H1 (cell line): ENCODE results near the gene COL4A4. TPM values are rescaled to one million over a fixed set of nuclear protein-coding genes. Genes with fewer than 3 reads are reported as not detected.

Experiments
- CTCF ChIA-PET: fragments of 300-600 bp; sonication (Branson Sonifier 250); formaldehyde crosslinking; loops from one replicate; lab custom pipeline; 2021; ENCODE audit not compliant: partially characterized antibody; lab: Charles Lee
- POLR2A ChIA-PET: fragments of 300-600 bp; sonication (Branson Sonifier 250); formaldehyde crosslinking; loops from one replicate; lab custom pipeline; 2021; ENCODE audit warnings: inconsistent platforms; ENCODE audit not compliant: partially characterized antibody; lab: Charles Lee
- DNase-seq, 2 experiments: peaks; one replicate each; pipeline versions ENCODE4 v3.0.0 to v3.0.0-alpha.2; 2010 to 2022; ENCODE audit warnings: low spot score in 2 of 2, low read depth in 1 of 2, mixed read lengths in 1 of 2
- FAIRE-seq: peaks from 2 replicates; lab custom pipeline; 2011; peaks lifted over from hg19 to GRCh38; lab: Jason Lieb, UNC
- H2AFZ ChIP-seq: 2 replicates; pipeline ENCODE4 v1.8.1; 2012; ENCODE audit warnings: low read length, inconsistent platforms
- H2AK5ac ChIP-seq: 2 replicates; pipeline ENCODE4 v1.6.1; 2013; ENCODE audit warnings: low read depth, low read length
- H2BK120ac ChIP-seq: replicated peaks from 2 replicates; pipeline ENCODE3; 2013; ENCODE audit warnings: low read depth, low read length, inconsistent platforms
- H2BK12ac ChIP-seq: 2 replicates; pipeline ENCODE4 v1.6.1; 2013; ENCODE audit warnings: low read depth, low read length
- H2BK15ac ChIP-seq: 2 replicates; pipeline ENCODE4 v1.6.1; 2013; ENCODE audit warnings: low read length
- H2BK20ac ChIP-seq: 2 replicates; pipeline ENCODE4 v1.6.1; 2013; ENCODE audit warnings: low read length
- H2BK5ac ChIP-seq: 2 replicates; pipeline ENCODE4 v1.6.1; 2013; ENCODE audit warnings: low read depth, low read length
- H3K14ac ChIP-seq: 2 replicates; pipeline ENCODE4 v1.6.1; 2013; ENCODE audit warnings: inconsistent platforms; ENCODE audit not compliant: insufficient read length
- H3K18ac ChIP-seq: 2 replicates; pipeline ENCODE4 v1.6.1; 2013; ENCODE audit warnings: low read length; ENCODE audit errors: extremely low read depth
- H3K23ac ChIP-seq: 2 replicates; pipeline ENCODE4 v1.6.1; 2013; ENCODE audit warnings: inconsistent platforms; ENCODE audit not compliant: insufficient read length
- H3K23me2 ChIP-seq: 2 replicates; pipeline ENCODE4 v1.6.1; 2013; ENCODE audit warnings: low read depth, low read length
- H3K27ac ChIP-seq: 2 replicates; pipeline ENCODE4 v1.6.1; 2011; ENCODE audit warnings: low read depth, low read length, inconsistent platforms
- H3K27me3 ChIP-seq, 4 experiments: replicated peaks in 1 of 4; 1 replicate in 1 of 4; 2 replicates in 3 of 4; pipeline versions ENCODE4 v1.6.1 to v1.8.1; 2011 to 2013; ENCODE audit warnings: low read length in 3 of 4, mild to moderate bottlenecking in 3 of 4, inconsistent platforms in 2 of 4, mixed read lengths in 2 of 4, moderate library complexity in 1 of 4; ENCODE audit not compliant: control insufficient read depth in 3 of 4, insufficient read depth in 3 of 4; ENCODE audit errors: extremely low read depth in 1 of 4
- H3K36me3 ChIP-seq, 4 experiments: 2 replicates each; pipeline versions ENCODE4 v1.6.1 to v1.8.1; 2011 to 2013; ENCODE audit warnings: mild to moderate bottlenecking in 4 of 4, low read length in 3 of 4, moderate library complexity in 2 of 4, control low read depth in 1 of 4, inconsistent platforms in 1 of 4; ENCODE audit not compliant: insufficient read depth in 4 of 4, control insufficient read depth in 2 of 4
- H3K4ac ChIP-seq: replicated peaks from 2 replicates; pipeline ENCODE3; 2013; ENCODE audit warnings: low read length, low read depth, mixed read lengths, inconsistent platforms; ENCODE audit not compliant: insufficient read length
- H3K4me1 ChIP-seq, 4 experiments: replicated peaks in 1 of 4; 1 replicate in 1 of 4; 2 replicates in 3 of 4; pipeline versions ENCODE4 v1.6.1 to v1.8.1; 2011 to 2013; ENCODE audit warnings: low read length in 3 of 4, inconsistent platforms in 2 of 4, mixed read lengths in 1 of 4; ENCODE audit not compliant: insufficient read depth in 4 of 4, control insufficient read depth in 3 of 4
- H3K4me2 ChIP-seq, 2 experiments: 2 replicates each; pipeline versions ENCODE4 v1.6.1 to v1.8.1; 2011 to 2013; ENCODE audit warnings: low read depth in 2 of 2, low read length in 2 of 2, control low read depth in 1 of 2, inconsistent platforms in 1 of 2, mild to moderate bottlenecking in 1 of 2; ENCODE audit not compliant: insufficient read depth in 1 of 2
- H3K4me3 ChIP-seq, 4 experiments: fragments of 200-600, 300-600 bp in 1 of 4; sonication (generic), shearing (Covaris generic), sonication (Bioruptor Twin) in 1 of 4; 2 replicates each; pipeline versions ENCODE4 v1.5.1 to v1.8.1; 2011 to 2016; ENCODE audit warnings: low read length in 4 of 4, low read depth in 3 of 4, control low read depth in 2 of 4, inconsistent platforms in 2 of 4, mild to moderate bottlenecking in 2 of 4, mixed read lengths in 1 of 4, moderate library complexity in 1 of 4; ENCODE audit not compliant: insufficient read depth in 2 of 4; ENCODE audit errors: extremely low read depth in 1 of 4
- H3K56ac ChIP-seq: replicated peaks from 2 replicates; pipeline ENCODE3; 2013; ENCODE audit warnings: low read depth, mild to moderate bottlenecking, mixed read lengths, low read length, inconsistent platforms; ENCODE audit not compliant: insufficient read length
- H3K79me1 ChIP-seq: 2 replicates; pipeline ENCODE4 v1.6.1; 2013; ENCODE audit warnings: low read depth, low read length, control low read depth
- H3K79me2 ChIP-seq, 2 experiments: 2 replicates each; pipeline versions ENCODE4 v1.6.1 to v1.8.1; 2012 to 2013; ENCODE audit warnings: low read length in 2 of 2, mild to moderate bottlenecking in 2 of 2, inconsistent platforms in 1 of 2; ENCODE audit not compliant: insufficient read depth in 2 of 2, control insufficient read depth in 1 of 2
- H3K9ac ChIP-seq, 4 experiments: replicated peaks in 1 of 4; 1 replicate in 1 of 4; 2 replicates in 3 of 4; pipeline versions ENCODE4 v1.6.1 to v1.8.1; 2011 to 2013; ENCODE audit warnings: low read depth in 3 of 4, low read length in 3 of 4, control low read depth in 2 of 4, mild to moderate bottlenecking in 2 of 4, moderate library complexity in 2 of 4, inconsistent platforms in 1 of 4; ENCODE audit errors: extremely low read depth in 1 of 4
- H3K9me3 ChIP-seq, 2 experiments: 2 replicates each; pipeline versions ENCODE4 v1.6.1 to v1.8.1; 2012 to 2013; ENCODE audit warnings: mild to moderate bottlenecking in 2 of 2, moderate library complexity in 2 of 2, control low read depth in 1 of 2, inconsistent platforms in 1 of 2, low read depth in 1 of 2, low read length in 1 of 2, mixed read lengths in 1 of 2; ENCODE audit not compliant: insufficient read depth in 2 of 2
- H4K20me1 ChIP-seq, 2 experiments: replicated peaks in 1 of 2; 2 replicates each; pipeline versions ENCODE3 to v1.8.1; 2011 to 2013; ENCODE audit warnings: inconsistent platforms in 2 of 2, low read length in 2 of 2, mild to moderate bottlenecking in 1 of 2; ENCODE audit not compliant: insufficient read depth in 2 of 2, control insufficient read depth in 1 of 2
- H4K5ac ChIP-seq: 2 replicates; pipeline ENCODE4 v1.6.1; 2013; ENCODE audit warnings: low read length, low read depth, mixed read lengths, inconsistent platforms; ENCODE audit not compliant: insufficient read length
- H4K8ac ChIP-seq: 2 replicates; pipeline ENCODE4 v1.8.0; 2013; ENCODE audit warnings: mild to moderate bottlenecking, moderate library complexity, low read length, inconsistent platforms; ENCODE audit not compliant: insufficient read depth; ENCODE audit errors: extremely low read depth
- H4K91ac ChIP-seq: replicated peaks from 2 replicates; pipeline ENCODE3; 2013; ENCODE audit warnings: low read length, mixed read lengths, inconsistent platforms; ENCODE audit not compliant: insufficient read length
- ASH2L ChIP-seq: fragments of 200-600, 300-600 bp; sonication (generic); IDR thresholded peaks from one replicate; pipeline ENCODE4 v1.7.1; 2017; ENCODE audit warnings: low read length
- CBX8 ChIP-seq: fragments of 300-800, 300-1000 bp; sonication (generic); IDR thresholded peaks from 2 replicates; pipeline ENCODE4 v1.7.1; 2016; ENCODE audit warnings: low read depth, low read length, borderline replicate concordance
- CEBPB ChIP-seq: IDR thresholded peaks from 2 replicates; pipeline ENCODE4 v1.6.1; 2012; ENCODE audit warnings: low read depth, low read length
- CREB1 ChIP-seq: IDR thresholded peaks from 2 replicates; pipeline ENCODE4 v1.6.1; 2012; ENCODE audit warnings: inconsistent platforms
- CTBP2 ChIP-seq: IDR thresholded peaks from 2 replicates; pipeline ENCODE4 v1.7.0; 2011; ENCODE audit warnings: borderline replicate concordance, mild to moderate bottlenecking, moderate library complexity, mixed read lengths, low read length; ENCODE audit not compliant: insufficient read depth, insufficient read length
- GABPA ChIP-seq: IDR thresholded peaks from 2 replicates; pipeline ENCODE4 v1.6.1; 2011; ENCODE audit warnings: mild to moderate bottlenecking, low read length, moderate library complexity, borderline replicate concordance; ENCODE audit not compliant: insufficient read depth
- HDAC2 ChIP-seq, 2 experiments: fragments of 300-600 bp in 1 of 2; sonication (generic) in 1 of 2; IDR thresholded peaks; 2 replicates each; pipeline ENCODE4 v1.6.1; 2011 to 2012; ENCODE audit warnings: low read depth in 2 of 2, low read length in 2 of 2, mild to moderate bottlenecking in 2 of 2, moderate library complexity in 2 of 2, borderline replicate concordance in 1 of 2, inconsistent platforms in 1 of 2
- KDM1A ChIP-seq: fragments of 200-600, 300-600 bp; sonication (generic); IDR thresholded peaks from 2 replicates; pipeline ENCODE4 v1.7.1; 2016; ENCODE audit warnings: mild to moderate bottlenecking, low read length, borderline replicate concordance
- SIX5 ChIP-seq: IDR thresholded peaks from 2 replicates; pipeline ENCODE4 v1.6.1; 2011; ENCODE audit warnings: mild to moderate bottlenecking, low read depth, low read length
- SRF ChIP-seq: IDR thresholded peaks from 2 replicates; pipeline ENCODE4 v1.6.1; 2011; ENCODE audit warnings: mild to moderate bottlenecking, low read depth, low read length, moderate library complexity
- SUZ12 ChIP-seq: fragments of 200-600 bp; sonication (generic); IDR thresholded peaks from 2 replicates; pipeline ENCODE4 v1.6.1; 2012; ENCODE audit warnings: mild to moderate bottlenecking, inconsistent platforms, low read length, moderate library complexity, mixed read lengths
- WGBS, 2 experiments: shearing (Covaris generic) in 1 of 2; methylation state at CpG; one replicate each; pipeline versions ENCODE4 v1.1.6 to v1.1.7; 2013 to 2015; ENCODE audit warnings: low lambda C conversion rate in 2 of 2, mixed read lengths in 2 of 2, inconsistent platforms in 1 of 2, low coverage in 1 of 2, missing lambda C conversion rate in 1 of 2; ENCODE audit not compliant: insufficient replicate concordance in 2 of 2, insufficient coverage in 1 of 2, insufficient read length in 1 of 2; ENCODE audit errors: extremely low coverage in 1 of 2, missing lambda C conversion rate in 1 of 2; 5-methylcytosine and 5-hydroxymethylcytosine counted together
- polyA plus RNA-seq, 7 experiments: library from polyadenylated mRNA; depleted of rRNA in 3 of 7; stranded (reverse) in 5 of 7; unstranded in 2 of 7; fragments of >200 nt in 5 of 7; fragments of 200-250 nt in 2 of 7; gene quantifications; 1 replicate in 5 of 7; 2 replicates in 1 of 7; 4 replicates in 1 of 7; pipeline versions ENCODE4 v1.2.1 to v1.2.3, GENCODE V29; 2011 to 2013; ENCODE audit warnings: missing spikeins in 2 of 7, mixed read lengths in 2 of 7
- total RNA-seq: library from RNA; stranded (reverse); fragmentation: NEBNext Ultra II Directional; extraction: Animal tissue kit (Norgen Biotek cat#: 25700); gene quantifications from 2 replicates; pipeline ENCODE4 v1.2.1, GENCODE V29; 2021

Gene COL4A4
- total and polyA plus RNA-seq, 2 of the 8 experiments (the other 6 are each of a cell fraction or from before 2014, with no cell fraction given): 0.33 to 1.7 TPM

DNA sequence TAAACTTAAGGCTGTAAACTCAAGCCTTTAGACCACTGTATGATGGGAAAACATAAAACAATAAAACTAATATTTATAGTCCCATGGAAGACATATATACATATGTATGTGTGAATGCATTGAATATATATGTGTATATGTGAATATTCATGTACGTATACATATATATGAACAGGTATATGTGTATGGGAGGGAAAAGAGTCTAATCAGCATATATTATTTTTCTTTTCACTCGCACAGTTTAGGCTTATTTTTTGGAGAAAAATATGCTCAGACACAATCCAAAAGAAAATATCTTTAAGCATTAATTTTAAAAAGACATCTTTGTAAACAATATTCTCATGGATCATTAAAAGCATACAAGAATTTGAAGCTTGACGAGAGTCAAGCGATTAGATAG, 22.7 kb downstream of the COL4A4 start:
- ChIA-PET CTCF (interaction anchor here (0.5 to 1.3 kb wide), 3 partner anchors 16 to 606 kb away, joined by 3 to 5 read pairs (median 3); no protein-coding TSS in a partner anchor), POLR2A (interaction anchor here (0.7 kb wide), 1 partner anchor 22 kb away, joined by 3 read pairs; no protein-coding TSS in a partner anchor)
- Histone ChIP-seq H2AK5ac (no peak overlapping the region), H2BK5ac (no peak overlapping the region), H2BK20ac (no peak overlapping the region), H3K4me1 (no peaks in the 10 kb centered on the region), H3K27me3 (no peaks in the 10 kb centered on the region), H2AFZ (no peak overlapping the region), H2BK12ac (no peak overlapping the region), H3K4me3 (no peak overlapping the region), H4K91ac (no peak overlapping the region), H2BK15ac (no peak overlapping the region), H3K4ac (no peak overlapping the region), H3K36me3 (no peaks in the 10 kb centered on the region), H3K79me2 (no peaks in the 10 kb centered on the region), H3K18ac (no peak overlapping the region), H2BK120ac (no peak overlapping the region), H3K56ac (no peak overlapping the region), H3K23me2 (no peaks in the 10 kb centered on the region; the same call in 1 of the 2 replicates), H4K20me1 (no peaks in the 10 kb centered on the region), H3K23ac (no peak overlapping the region), H3K9ac (no peak overlapping the region), H3K9me3 (no peaks in the 10 kb centered on the region), H3K27ac (no peak overlapping the region), H4K8ac (no peak overlapping the region), H3K4me2 (no peak overlapping the region), H3K14ac (no peak overlapping the region), H3K79me1 (no peaks in the 10 kb centered on the region), H4K5ac (no peak overlapping the region)
- FAIRE-seq (no peak), DNase-seq (no peak)
- WGBS, 2 experiments: 97 to 100% methylated on average over 1 to 4 of the region's 4 CpGs
- TF ChIP-seq ASH2L (no peak), GABPA (no peak), KDM1A (no peak), CTBP2 (no peak), CEBPB (no peak), SRF (no peak), CREB1 (no peak), SUZ12 (no peak), SIX5 (no peak), CBX8 (no peak), HDAC2 (IDR thresholded peaks at IDR 0.05; ENCODE audit: borderline replicate concordance in 1 of 2, low read depth in 2 of 2, low read length in 2 of 2) (no peak)
